ENCODE measurements around the gene U2SURP.
"Not testable (repeated sequence)": the region's sequence is repeated elsewhere in the genome, so short reads cannot be mapped to it uniquely, and the experiment has no call there.

U2SURP gene

DNA sequence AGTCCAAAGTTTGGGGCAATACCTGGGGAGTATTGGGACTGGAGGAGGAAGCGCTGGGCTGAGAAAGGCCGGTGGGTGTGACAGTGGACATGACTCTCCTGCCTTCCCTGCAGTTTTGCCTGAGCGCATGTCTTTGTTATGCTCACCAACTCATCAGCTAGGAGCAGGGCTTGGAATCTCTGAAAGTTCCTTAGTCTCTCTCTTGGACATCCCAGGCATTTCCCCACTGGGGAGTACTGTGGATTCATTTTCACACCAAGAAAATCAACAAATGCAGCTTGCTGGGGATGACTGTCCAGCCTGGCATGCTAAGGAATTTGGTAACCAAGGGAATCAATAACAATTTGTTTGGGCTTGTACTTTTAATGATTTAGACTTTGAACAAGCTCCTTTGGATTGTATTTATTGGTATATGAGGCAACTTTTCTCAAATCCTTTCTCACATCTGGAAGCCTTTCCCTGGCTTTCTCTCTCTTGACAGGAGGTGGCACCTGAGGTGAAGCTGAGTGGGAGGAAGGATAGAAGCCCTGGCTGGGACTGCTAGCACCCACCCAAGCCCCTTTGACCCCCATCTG, 69.7 kb downstream of the U2SURP start:
- peak; percentile 69 for DNase-seq (ENCODE audit: low read depth, low spot score)

DNA sequence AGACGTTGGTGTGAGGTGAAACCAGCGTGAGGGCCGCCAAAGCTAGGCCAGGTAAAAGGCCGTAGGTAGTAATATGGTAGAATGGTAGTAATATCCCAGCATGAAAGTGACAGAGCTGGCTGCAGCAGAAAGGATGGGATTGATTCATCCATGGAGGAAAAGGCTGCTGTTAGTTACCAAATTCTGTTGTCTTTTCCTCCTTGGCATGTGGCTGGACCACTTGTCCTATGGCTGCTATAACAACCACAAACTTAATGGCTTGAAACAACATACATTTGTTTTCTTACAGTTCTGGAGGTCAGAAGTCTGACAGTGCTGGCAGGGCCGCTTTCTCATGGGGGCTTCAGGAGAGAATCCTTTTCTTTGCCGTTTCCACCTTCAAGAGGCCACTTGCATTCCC, 70.4 kb downstream of the U2SURP start:
- no peak for DNase-seq (ENCODE audit: low read depth, low spot score)

DNA sequence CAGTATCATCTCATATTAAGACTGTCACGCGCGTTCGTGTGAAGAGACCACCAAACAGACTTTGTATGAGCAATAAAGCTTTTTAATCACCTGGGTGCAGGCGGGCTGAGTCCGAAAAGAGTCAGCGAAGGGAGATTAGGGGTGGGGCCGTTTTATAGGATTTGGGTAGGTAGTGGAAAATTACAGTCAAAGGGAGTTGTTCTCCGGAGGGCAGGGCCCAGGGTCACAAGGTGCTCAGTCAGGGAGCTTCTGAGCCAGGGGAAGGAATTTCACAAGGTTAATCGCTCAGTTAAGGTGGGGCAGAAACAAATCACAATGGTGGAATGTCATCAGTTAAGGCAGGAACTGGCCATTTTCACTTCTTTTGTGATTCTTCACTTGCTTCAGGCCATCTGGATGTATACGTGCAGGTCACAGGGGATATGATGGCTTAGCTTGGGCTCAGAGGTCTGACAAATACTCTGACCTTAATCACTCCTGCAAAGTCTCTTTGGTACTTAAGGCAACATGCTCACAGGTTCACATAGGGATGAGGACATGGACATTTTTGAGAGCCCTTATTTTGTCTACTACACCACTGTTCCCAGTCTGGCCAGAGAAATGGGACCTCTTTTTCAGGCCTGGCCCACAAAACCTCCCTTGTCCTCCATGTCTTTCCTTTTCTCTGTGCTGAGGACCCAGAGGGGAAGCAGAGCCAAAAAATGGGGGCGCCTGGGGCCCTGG, 71.1 kb downstream of the U2SURP start:
- peak; percentile 82 for DNase-seq (ENCODE audit: low read depth, low spot score)

DNA sequence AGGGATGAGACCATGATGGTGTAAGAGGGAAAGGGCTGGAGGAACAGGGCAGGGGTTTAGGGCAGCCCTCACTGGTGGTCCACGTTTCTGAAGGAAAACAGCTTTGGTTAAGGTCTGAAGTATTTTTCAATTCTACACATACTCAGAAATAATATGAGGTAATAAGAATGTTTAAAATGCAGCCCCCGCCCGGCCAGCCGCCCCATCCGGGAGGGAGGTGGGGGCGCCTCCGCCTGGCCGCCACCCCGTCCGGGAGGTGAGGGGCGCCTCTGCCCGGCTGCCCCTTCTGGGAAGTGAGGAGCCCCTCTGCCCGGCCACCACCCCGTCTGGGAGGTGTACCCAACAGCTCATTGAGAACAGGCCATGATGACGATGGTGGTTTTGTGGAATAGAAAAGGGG, 72.2 kb downstream of the U2SURP start:
- DNase-seq (ENCODE audit: low read depth, low spot score): not testable (repeated sequence)

DNA sequence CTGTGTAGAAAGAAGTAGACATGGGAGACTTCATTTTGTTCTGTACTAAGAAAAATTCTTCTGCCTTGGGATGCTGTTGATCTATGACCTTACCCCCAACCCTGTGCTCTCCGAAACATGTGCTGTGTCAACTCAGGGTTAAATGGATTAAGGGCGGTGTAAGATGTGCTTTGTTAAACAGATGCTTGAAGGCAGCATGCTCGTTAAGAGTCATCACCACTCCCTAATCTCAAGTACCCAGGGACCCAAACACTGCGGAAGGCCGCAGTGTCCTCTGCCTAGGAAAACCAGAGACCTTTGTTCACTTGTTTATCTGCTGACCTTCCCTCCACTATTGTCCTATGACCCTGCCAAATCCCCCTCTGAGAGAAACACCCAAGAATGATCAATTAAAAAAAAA, 72.6 kb downstream of the U2SURP start:
- not testable (repeated sequence) for DNase-seq (ENCODE audit: low read depth, low spot score)

DNA sequence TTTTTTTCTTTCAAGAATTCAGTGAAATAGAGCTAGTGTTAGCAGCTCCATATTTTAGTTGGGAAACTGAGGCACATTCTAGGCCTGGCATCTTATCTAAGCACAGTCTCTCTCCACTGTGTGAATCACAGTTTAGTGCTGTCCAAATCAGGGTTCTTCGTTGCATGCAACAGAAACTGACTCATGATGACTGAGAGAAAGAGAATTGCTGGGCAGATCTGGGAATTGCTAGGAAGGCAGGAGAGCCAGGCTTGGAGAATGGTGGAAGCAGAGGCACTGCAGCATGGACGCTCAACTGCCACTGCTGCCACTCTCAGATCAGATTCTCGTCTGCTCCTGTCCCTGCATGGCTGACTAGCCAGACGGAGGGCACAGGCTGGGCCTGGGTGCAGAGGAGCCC, 77.5 kb downstream of the U2SURP start:
- no peak for DNase-seq (ENCODE audit: low read depth, low spot score)

DNA sequence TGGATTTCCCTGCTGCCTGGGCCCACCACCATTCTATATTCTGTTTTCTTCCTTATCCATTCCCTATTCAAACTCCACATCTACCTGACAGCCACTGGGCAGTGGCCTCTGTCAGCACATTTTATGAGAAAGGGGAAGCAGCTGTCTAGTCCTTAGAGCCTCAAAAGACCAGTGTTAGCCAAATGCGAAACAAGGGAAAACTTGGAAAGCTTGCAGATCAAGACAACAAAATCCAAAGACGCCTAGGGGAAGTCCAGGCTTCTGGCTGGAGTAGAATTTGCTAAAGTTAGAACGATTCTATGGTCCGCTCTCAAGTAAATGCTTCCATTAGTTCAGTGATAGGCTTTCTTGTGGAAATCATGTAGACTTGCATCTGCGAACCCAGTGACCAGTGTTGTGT, 78.8 kb downstream of the U2SURP start:
- no peak for DNase-seq (ENCODE audit: low read depth, low spot score)

DNA sequence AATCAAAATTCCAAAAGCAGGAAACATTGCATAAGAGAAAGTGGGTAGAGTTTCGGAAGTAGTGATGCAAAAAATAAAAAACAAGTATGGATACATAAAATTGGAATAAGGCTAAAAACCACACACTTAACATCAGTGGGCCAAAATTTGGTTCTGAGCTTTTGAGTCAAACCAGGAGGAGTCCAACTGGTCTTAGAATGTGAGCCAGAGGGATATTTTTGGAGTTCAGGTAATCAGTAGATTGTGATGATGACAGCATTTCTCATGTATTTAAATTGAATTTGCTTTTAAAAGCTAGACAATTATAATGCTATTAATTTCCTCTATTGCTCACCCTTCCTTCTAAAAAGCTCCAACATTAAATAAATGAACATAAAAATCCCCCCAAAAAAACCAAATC, 80.0 kb downstream of the U2SURP start:
- no peak for DNase-seq (ENCODE audit: low read depth, low spot score)

DNA sequence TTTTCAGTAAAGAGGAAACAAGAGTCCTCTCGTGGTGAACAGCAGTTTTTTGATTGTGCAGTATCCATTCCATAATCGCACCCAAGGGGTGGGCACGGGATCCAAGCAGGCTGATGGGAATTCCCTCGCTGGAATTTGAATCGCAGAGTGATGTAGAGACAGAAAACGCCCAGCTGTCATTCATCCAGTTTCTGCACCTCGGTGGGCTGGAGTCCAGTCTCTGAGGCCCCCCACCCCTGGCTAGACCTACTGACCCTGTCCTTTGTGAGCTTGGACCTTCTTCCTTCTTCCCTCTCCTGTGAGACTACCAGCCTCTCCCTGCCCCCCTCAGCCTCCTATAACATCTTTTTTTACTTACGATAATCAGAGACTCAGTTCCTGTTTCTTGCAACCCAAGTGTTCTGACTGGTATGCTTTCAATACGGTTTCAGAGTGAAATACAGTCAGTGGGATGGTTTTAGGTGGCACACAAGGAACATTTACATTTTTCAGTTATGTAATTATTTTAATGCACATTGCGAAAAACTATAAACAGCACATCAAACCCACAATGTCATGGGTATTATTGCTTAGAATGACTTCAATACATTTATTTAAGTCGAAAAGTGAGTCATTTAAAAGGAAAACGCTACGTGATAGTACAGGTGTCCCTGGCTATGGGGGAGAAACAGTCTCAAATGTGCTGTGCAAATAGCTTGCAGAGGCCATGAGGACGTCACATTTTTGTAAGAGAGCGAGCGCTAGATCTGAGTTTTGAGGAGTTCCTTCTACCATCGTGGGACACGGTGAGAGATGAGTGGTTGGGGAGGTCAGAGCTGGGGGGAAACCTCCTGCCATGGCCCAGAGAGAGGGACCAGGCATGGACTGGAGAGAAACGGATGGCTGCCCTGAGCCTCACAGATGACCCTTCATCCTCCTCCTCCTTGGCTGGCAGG, 80.7 kb downstream of the U2SURP start:
- DNase-seq (ENCODE audit: low read depth, low spot score): no peak

DNA sequence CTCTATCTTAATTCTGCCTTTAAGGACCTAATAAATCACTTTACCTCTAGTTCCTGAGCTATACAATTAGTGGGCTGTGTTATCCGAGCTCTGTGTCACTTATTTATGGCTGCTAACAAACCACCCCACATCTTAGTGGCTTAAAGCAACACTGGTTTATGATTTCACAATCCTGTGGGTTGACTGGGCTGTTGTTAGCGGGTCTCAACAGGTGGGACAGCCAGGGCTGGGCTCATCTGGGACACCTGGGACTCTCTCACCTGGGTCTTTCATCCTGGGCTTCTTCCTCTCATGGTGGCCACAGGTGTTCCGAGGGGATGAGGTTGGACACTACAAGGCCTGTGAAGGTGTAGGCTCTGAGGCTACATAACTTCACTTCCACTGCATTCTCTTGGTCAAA, 82.4 kb downstream of the U2SURP start:
- no peak for DNase-seq (ENCODE audit: low read depth, low spot score)

DNA sequence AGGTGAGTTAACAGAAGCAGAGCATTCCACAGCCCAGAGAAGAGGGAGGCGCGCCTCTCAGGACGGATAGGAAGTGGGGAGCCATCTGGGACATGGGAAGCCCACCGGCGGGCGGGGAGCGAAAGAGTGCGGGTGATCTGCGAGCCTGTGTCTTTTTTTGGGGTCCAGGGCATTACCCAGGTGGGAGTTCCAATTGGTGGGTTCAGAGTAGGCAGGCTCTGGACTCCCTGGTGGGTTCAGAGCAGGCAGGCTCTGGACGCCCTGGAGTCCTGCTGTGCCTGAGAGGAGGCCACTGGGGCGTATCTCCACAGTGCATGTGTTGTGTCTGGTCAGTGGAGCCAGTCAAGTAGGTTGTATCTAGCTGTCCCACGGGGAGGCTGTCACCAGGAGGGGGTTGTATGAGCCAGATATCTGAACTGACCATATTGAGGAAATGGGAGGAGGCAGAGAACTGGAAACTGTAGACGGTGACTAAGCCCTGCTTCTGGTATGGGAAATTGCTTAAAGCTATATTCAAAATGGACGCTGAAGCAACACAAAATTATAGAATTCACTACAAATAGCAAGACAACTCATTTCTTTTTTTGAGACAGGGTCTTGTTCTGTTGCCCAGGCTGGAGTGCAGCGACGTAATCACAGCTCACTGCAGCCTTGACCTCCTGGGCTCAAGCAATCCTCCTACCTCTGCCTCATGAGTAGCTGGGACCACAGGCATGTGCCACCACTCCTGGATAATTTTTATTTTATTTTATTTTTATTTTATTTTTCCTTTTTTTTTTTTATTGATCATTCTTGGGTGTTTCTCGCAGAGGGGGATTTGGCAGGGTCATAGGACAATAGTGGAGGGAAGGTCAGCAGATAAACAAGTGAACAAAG, 83.7 kb downstream of the U2SURP start:
- DNase-seq (ENCODE audit: low read depth, low spot score): no peak

DNA sequence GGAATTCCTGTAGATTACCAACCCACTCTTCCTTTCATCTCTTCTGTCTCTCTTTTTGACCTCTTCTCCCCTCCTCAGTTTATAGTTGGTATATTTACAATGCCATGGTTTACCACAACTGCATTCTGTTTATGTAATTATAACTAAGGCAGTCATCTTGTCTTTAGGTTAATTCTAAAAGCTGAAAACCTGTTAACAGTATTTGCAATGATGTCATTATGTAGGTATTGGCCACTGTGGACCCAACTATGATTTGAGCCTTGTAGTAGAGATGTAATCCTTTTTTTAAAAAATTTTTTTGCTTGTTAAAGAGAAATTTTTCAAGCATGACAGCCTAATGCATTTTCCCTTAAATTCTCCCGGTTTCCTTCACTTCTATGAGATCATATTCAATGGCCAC, 87.5 kb downstream of the U2SURP start:
- DNase-seq (ENCODE audit: low read depth, low spot score): no peak

DNA sequence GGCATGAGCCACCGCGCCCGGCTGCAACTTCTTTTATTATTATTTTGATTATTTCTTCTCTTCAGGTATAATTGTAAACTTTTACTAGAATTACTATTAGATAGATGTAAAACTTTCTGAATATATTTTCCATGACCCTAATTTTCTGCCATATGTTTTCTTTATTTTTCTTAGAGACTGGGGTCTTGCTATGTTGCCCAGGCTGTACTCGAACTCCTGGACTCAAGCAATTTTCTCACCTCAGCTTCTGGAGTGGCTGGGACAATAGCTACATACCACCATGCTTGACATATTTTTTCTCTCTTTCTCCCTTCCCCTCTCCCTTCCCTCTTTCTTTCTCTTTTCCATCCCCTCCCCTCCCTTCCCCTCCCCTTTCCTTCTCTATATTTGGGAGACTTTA, 88.6 kb downstream of the U2SURP start:
- no peak for DNase-seq (ENCODE audit: low read depth, low spot score)

DNA sequence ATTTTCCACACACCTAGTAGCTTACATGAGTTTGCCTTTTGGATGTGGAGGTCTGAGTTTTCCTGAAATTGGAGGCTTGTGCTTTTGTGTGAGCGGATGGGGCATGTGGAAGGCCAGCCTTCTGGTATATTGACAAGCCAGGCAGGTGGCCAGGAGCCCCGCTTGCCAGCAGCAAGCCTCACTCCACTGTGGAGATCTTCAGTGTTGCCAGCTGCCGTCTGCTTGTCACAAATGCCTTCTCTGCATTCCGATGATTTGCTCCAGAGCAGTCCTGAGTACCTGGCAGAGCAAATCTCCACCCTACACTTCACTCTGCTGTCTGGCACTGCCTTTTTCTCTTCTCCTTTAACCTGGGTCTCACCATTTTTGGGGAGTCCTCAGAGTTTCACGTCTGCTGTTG, 89.1 kb downstream of the U2SURP start:
- no peak for DNase-seq (ENCODE audit: low read depth, low spot score)

DNA sequence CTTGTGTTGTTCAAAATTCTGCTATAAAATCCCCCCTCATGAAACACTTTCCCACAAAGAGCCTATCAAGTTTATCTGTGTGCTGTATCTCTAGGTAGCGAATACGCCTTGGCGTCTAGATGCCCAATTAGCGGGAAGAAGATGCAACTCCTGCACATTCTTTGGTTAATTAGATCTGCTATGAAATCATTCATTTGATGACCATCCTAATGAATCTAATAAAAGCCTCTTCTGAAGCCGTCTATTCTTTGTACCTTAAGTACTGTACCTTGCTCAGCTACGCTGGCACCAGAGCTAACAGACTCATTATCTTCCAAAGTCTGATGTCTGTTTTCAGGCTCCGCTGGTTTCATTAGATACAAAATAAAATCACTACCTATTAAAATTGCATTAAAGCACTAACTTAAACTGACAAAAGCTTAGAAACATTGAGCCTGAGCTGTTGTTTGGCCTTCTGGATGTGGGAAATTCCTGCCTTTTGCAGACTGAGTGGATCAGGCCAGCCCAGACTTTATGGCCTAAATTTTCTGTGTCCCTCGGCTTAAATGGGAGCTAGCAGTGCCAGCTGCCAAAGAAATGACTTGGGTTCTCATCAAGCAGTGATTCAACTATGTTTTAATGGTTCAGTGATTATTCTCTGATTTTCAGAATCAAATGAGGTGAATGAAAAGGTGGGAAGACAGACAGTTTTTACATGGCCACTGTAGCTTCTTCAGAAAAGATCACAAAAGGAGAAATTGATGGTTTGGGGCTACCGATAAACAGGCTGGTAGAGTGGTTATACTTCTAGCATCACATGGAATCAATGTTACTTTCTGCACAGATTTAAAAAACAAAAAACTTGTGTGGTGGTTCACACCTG, 89.8 kb downstream of the U2SURP start:
- no peak for DNase-seq (ENCODE audit: low read depth, low spot score)

DNA sequence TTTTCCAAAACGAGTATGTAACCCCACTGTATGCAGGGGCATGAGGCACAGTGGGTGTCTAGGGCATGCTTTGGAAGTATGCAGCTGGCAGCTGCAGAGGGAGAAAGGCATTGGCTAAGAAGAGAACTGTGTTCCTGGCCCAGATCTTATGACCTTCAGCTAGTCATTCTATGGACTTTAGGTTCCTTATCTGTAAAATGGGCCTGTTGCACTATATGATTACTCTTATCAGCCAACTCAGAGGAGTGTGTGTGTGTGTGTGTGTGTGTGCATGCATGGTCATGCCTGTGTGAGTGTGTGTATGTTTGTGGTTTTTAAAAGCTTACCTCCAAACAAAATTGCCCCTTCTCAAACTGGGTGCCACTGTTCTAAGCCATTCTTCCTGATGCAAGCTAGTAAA, 90.8 kb downstream of the U2SURP start:
- DNase-seq (ENCODE audit: low read depth, low spot score): no peak

DNA sequence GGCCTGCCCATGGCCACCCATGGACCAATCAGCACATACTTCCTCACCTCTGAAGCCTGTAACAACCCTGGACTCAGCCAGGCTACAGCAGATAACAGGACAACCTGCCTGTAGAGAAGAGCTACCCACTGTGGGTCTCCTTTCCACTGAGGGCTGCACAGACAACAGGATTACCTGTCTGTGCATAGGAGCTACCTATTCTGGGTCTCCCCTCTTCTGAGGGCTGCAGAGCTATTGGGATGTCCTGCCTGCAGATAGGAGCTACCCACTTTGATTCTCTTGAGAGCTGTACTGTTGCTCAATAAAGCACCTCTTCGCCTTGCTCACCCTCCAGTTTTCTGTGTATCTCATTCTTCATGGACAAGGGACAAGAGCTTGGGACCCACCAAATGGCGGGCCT, 94.4 kb downstream of the U2SURP start:
- no peak for DNase-seq (ENCODE audit: low read depth, low spot score)

DNA sequence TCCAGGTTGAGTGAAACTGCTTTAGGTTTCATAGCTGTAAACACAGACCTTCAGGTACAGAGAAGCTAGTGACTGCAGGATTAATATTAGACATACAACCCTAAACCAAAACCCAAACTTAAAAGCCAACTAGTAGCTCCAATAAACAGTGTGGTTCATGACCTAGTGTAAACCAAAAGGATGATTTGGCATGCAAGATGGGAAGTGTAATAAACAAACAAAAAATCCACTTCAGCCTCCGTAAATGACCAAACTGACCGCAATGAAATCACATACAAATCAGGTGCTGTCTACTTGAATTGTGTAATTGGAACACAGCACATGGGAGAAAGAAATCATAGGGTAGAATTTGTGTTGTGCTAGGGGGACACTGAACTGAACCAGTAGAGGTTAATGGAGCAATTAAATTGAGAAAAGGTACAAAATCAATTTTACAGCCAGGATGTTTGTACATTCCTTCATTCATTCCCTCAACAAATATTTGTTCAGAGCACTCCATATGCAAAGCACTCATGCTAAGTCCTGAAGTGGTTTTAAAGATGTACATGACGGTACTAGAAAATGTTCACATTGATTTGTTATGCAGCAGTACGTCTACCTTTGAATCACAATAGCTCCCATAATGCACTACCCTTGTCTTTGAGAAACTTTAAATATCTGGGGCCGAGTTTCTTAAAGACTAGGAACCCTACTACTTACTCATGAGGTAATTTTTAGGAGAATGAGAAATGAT, 96.8 kb downstream of the U2SURP start:
- no peak for DNase-seq (ENCODE audit: low read depth, low spot score)

DNA sequence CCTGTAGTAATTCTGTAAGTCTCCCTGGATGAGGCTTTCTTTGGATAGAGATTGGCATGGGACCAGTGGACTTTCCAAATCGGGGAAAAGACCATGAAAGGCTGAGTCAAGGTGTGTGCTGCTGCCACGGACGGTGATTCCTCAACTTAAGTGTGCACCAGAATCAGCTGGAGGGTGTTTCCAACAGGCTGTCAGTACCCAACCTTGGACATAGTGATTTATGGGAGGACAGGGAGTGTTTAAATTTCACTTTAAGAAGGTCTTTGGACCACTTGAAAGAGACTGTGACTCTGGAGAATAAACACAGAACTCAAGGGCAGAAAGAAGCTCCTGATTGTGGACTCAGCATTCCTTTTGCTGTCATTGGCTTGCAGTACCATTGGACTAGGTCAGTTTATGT, 97.8 kb downstream of the U2SURP start:
- no peak for DNase-seq (ENCODE audit: low read depth, low spot score)

DNA sequence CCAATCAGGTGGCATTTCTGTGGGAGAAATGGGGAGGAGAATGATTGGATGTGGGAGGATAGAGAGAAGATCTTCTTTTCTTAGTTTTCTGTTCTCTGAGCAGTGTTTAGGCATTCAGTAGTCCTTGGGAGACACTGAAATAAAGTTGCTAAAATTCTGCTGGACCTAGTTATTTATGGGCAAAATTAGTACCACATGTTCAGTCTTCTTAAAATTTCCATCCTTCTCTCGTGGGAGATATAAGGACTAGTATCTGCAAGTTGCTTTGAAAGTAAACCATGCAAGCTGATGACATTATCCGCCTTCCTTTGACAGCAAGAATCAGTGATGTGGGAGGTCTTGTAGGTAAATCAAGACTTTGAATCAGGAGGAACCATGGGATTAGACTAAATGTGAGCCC, 98.3 kb downstream of the U2SURP start:
- DNase-seq (ENCODE audit: low read depth, low spot score): no peak
